ENCODE results near the gene TMEM123.

The TMEM123 gene

GRCh38 chr11:102464859-102465500 is 12.4 kb upstream of the TMEM123 start:
- H4K12ac ChIP-seq (ENCODE audit: low read depth, low read length): no peak overlapping the region
- H3K36me3 ChIP-seq (ENCODE audit: control insufficient read depth in 1 of 2, insufficient read depth in 2 of 2, low read length in 2 of 2): no peaks in the 10 kb centered on the region
- no peak overlapping the region for H4K91ac ChIP-seq (ENCODE audit: low read depth, low read length)
- H4K8ac ChIP-seq (ENCODE audit: low read depth, low read length): no peak overlapping the region
- no peak overlapping the region for H3K4me2 ChIP-seq (ENCODE audit: low read length)
- no peak overlapping the region for H3K4me3 ChIP-seq (ENCODE audit: low read depth, low read length)
- H2BK5ac ChIP-seq (ENCODE audit: low read depth, low read length, poor library complexity): no peak overlapping the region
- peaks cover 3% of the 10 kb centered on the region for H3K79me2 ChIP-seq (ENCODE audit: control insufficient read depth, insufficient read depth, low read length, poor library complexity)
- no peak overlapping the region for H3K9ac ChIP-seq (ENCODE audit: low read length)
- no peaks in the 10 kb centered on the region for H3K9me3 ChIP-seq (ENCODE audit: insufficient read depth, low read depth, low read length)
- H3K4me1 ChIP-seq (ENCODE audit: control insufficient read depth in 1 of 2, insufficient read depth in 2 of 2, low read length in 2 of 2): peaks cover 15 to 19% of the 10 kb centered on the region in 2 experiments
- no peak overlapping the region for H3K18ac ChIP-seq (ENCODE audit: low read length)
- H2BK12ac ChIP-seq (ENCODE audit: low read length): no peak overlapping the region
- no peak overlapping the region for H2AFZ ChIP-seq (ENCODE audit: insufficient read depth, low read length, poor library complexity)
- no peak overlapping the region for H3K27ac ChIP-seq (ENCODE audit: low read depth, low read length)
- WGBS (ENCODE audit: extremely low coverage, insufficient coverage, insufficient read length): no CpG with 5 or more reads among the region's 3 CpGs
- no peak overlapping the region for H3K14ac ChIP-seq (ENCODE audit: low read length)
- H2AK5ac ChIP-seq (ENCODE audit: low read length): no peak overlapping the region
- no peak overlapping the region for H3K4ac ChIP-seq (ENCODE audit: low read depth, low read length)
- no peaks in the 10 kb centered on the region for H3K27me3 ChIP-seq (ENCODE audit: insufficient read depth, low read length)
- H2BK120ac ChIP-seq (ENCODE audit: insufficient read depth, low read length, poor library complexity): no peak overlapping the region
- H3K79me1 ChIP-seq (ENCODE audit: low read length): peaks cover 18% of the 10 kb centered on the region
- no peak overlapping the region for H3K23ac ChIP-seq (ENCODE audit: low read length)
- DNase-seq: no peak

GRCh38 chr11:102464037-102464436 is 11.5 kb upstream of the TMEM123 start:
- Histone ChIP-seq H3K27ac (ENCODE audit: low read depth, low read length) (no peak overlapping the region), H3K4me1 (ENCODE audit: control insufficient read depth in 1 of 2, insufficient read depth in 2 of 2, low read length in 2 of 2) (peaks cover 11 to 16% of the 10 kb centered on the region in 2 experiments), H2BK5ac (ENCODE audit: low read depth, low read length, poor library complexity) (no peak overlapping the region), H2BK120ac (ENCODE audit: insufficient read depth, low read length, poor library complexity) (peak overlapping the region; percentile 24), H4K8ac (ENCODE audit: low read depth, low read length) (no peak overlapping the region), H3K36me3 (ENCODE audit: control insufficient read depth in 1 of 2, insufficient read depth in 2 of 2, low read length in 2 of 2) (no peaks in the 10 kb centered on the region), H3K4me3 (ENCODE audit: low read depth, low read length) (no peak overlapping the region), H3K9me3 (ENCODE audit: insufficient read depth, low read depth, low read length) (no peaks in the 10 kb centered on the region), H3K79me1 (ENCODE audit: low read length) (peaks cover 15% of the 10 kb centered on the region), H3K4ac (ENCODE audit: low read depth, low read length) (no peak overlapping the region), H4K91ac (ENCODE audit: low read depth, low read length) (no peak overlapping the region), H2AK5ac (ENCODE audit: low read length) (peak overlapping the region; percentile 94), H2BK12ac (ENCODE audit: low read length) (peak overlapping the region; percentile 80), H3K79me2 (ENCODE audit: control insufficient read depth, insufficient read depth, low read length, poor library complexity) (peaks cover 3% of the 10 kb centered on the region), H3K14ac (ENCODE audit: low read length) (no peak overlapping the region), H3K27me3 (ENCODE audit: insufficient read depth, low read length) (no peaks in the 10 kb centered on the region), H3K4me2 (ENCODE audit: low read length) (no peak overlapping the region), H2AFZ (ENCODE audit: insufficient read depth, low read length, poor library complexity) (no peak overlapping the region), H4K12ac (ENCODE audit: low read depth, low read length) (no peak overlapping the region), H3K9ac (ENCODE audit: low read length) (no peak overlapping the region), H3K18ac (ENCODE audit: low read length) (no peak overlapping the region), H3K23ac (ENCODE audit: low read length) (no peak overlapping the region)
- no peak for DNase-seq
- no CpG with 5 or more reads among the region's 9 CpGs for whole genome bisulfite sequencing (ENCODE audit: extremely low coverage, insufficient coverage, insufficient read length)

GRCh38 chr11:102462610-102463009 is 10.0 kb upstream of the TMEM123 start:
- Histone ChIP-seq H2AFZ (ENCODE audit: insufficient read depth, low read length, poor library complexity) (no peak overlapping the region), H3K23ac (ENCODE audit: low read length) (no peak overlapping the region), H2AK5ac (ENCODE audit: low read length) (no peak overlapping the region)

GRCh38 chr11:102459393-102459792 is 6.8 kb upstream of the TMEM123 start:
- Histone ChIP-seq H3K27ac (ENCODE audit: low read depth, low read length) (no peak overlapping the region), H2BK12ac (ENCODE audit: low read length) (no peak overlapping the region), H2AFZ (ENCODE audit: insufficient read depth, low read length, poor library complexity) (no peak overlapping the region), H3K27me3 (ENCODE audit: insufficient read depth, low read length) (no peaks in the 10 kb centered on the region), H3K14ac (ENCODE audit: low read length) (no peak overlapping the region), H3K9me3 (ENCODE audit: insufficient read depth, low read depth, low read length) (no peaks in the 10 kb centered on the region), H3K79me2 (ENCODE audit: control insufficient read depth, insufficient read depth, low read length, poor library complexity) (no peaks in the 10 kb centered on the region), H3K23ac (ENCODE audit: low read length) (no peak overlapping the region), H4K8ac (ENCODE audit: low read depth, low read length) (no peak overlapping the region), H3K79me1 (ENCODE audit: low read length) (no peaks in the 10 kb centered on the region), H2BK5ac (ENCODE audit: low read depth, low read length, poor library complexity) (no peak overlapping the region), H2AK5ac (ENCODE audit: low read length) (no peak overlapping the region), H3K4me3 (ENCODE audit: low read depth, low read length) (no peak overlapping the region), H3K36me3 (ENCODE audit: control insufficient read depth in 1 of 2, insufficient read depth in 2 of 2, low read length in 2 of 2) (no peaks in the 10 kb centered on the region), H3K4ac (ENCODE audit: low read depth, low read length) (no peak overlapping the region), H4K91ac (ENCODE audit: low read depth, low read length) (no peak overlapping the region), H3K4me2 (ENCODE audit: low read length) (no peak overlapping the region), H2BK120ac (ENCODE audit: insufficient read depth, low read length, poor library complexity) (no peak overlapping the region), H4K12ac (ENCODE audit: low read depth, low read length) (no peak overlapping the region), H3K4me1 (ENCODE audit: control insufficient read depth in 1 of 2, insufficient read depth in 2 of 2, low read length in 2 of 2) (no peaks in the 10 kb centered on the region), H3K9ac (ENCODE audit: low read length) (no peak overlapping the region), H3K18ac (ENCODE audit: low read length) (no peak overlapping the region)
- no peak for DNase-seq

More at GRCh38 chr11:102462610-102463009, 10.0 kb upstream of the TMEM123 start:
- H2BK5ac ChIP-seq (ENCODE audit: low read depth, low read length, poor library complexity): no peak overlapping the region
- H3K18ac ChIP-seq (ENCODE audit: low read length): no peak overlapping the region
- H4K12ac ChIP-seq (ENCODE audit: low read depth, low read length): no peak overlapping the region
- peak in 1 of 2 donors; percentile 12 for DNase-seq
- H3K14ac ChIP-seq (ENCODE audit: low read length): no peak overlapping the region
- no peak overlapping the region for H3K4me3 ChIP-seq (ENCODE audit: low read depth, low read length)
- peaks cover 2% of the 10 kb centered on the region for H3K79me2 ChIP-seq (ENCODE audit: control insufficient read depth, insufficient read depth, low read length, poor library complexity)
- no peak overlapping the region for H3K4me2 ChIP-seq (ENCODE audit: low read length)
- no peak overlapping the region for H2BK12ac ChIP-seq (ENCODE audit: low read length)
- no peak overlapping the region for H3K4ac ChIP-seq (ENCODE audit: low read depth, low read length)
- H3K27ac ChIP-seq (ENCODE audit: low read depth, low read length): no peak overlapping the region
- no peak overlapping the region for H4K91ac ChIP-seq (ENCODE audit: low read depth, low read length)
- H3K27me3 ChIP-seq (ENCODE audit: insufficient read depth, low read length): no peaks in the 10 kb centered on the region
- H2BK120ac ChIP-seq (ENCODE audit: insufficient read depth, low read length, poor library complexity): no peak overlapping the region
- peaks cover 6% of the 10 kb centered on the region for H3K79me1 ChIP-seq (ENCODE audit: low read length)
- WGBS (ENCODE audit: extremely low coverage, insufficient coverage, insufficient read length): no CpG with 5 or more reads among the region's 4 CpGs
- no peaks in the 10 kb centered on the region for H3K36me3 ChIP-seq (ENCODE audit: control insufficient read depth in 1 of 2, insufficient read depth in 2 of 2, low read length in 2 of 2)
- H3K9me3 ChIP-seq (ENCODE audit: insufficient read depth, low read depth, low read length): no peaks in the 10 kb centered on the region
- no peak overlapping the region for H4K8ac ChIP-seq (ENCODE audit: low read depth, low read length)
- peaks cover 5 to 7% of the 10 kb centered on the region in 2 experiments for H3K4me1 ChIP-seq (ENCODE audit: control insufficient read depth in 1 of 2, insufficient read depth in 2 of 2, low read length in 2 of 2)
- H3K9ac ChIP-seq (ENCODE audit: low read length): no peak overlapping the region
